ENCODE results near the gene MTG1.

Gene MTG1

GRCh38 chr10:133471300-133472109 lies 77.5 kb downstream of the MTG1 start:
- DNase-seq: no peak
